Neural crest cell (in vitro differentiated cells): ENCODE measurements around the gene ANO9. TPM values are rescaled to one million over a fixed set of nuclear protein-coding genes. Genes with fewer than 3 reads are reported as not detected.

Source experiments
- DNase-seq: peaks from one replicate; pipeline ENCODE4 v3.0.0; 2021; ENCODE audit warnings: low read depth, mixed read lengths, low spot score
- H3K27ac Mint-ChIP-seq: one replicate; pipeline ENCODE4 v1.8.0; 2021; ENCODE audit warnings: mild to moderate bottlenecking, mixed read lengths; ENCODE audit not compliant: unreplicated experiment
- H3K27me3 Mint-ChIP-seq: 2 replicates; pipeline ENCODE4 v1.8.0; 2021; ENCODE audit warnings: low read depth, mild to moderate bottlenecking, mixed read lengths
- H3K36me3 Mint-ChIP-seq: 2 replicates; pipeline ENCODE4 v1.8.0; 2021; ENCODE audit warnings: low read depth, mild to moderate bottlenecking, mixed read lengths
- H3K4me1 Mint-ChIP-seq: 2 replicates; pipeline ENCODE4 v1.8.0; 2021; ENCODE audit warnings: mixed read lengths
- H3K4me3 Mint-ChIP-seq: one replicate; pipeline ENCODE4 v1.8.0; 2021; ENCODE audit warnings: mild to moderate bottlenecking, mixed read lengths
- H3K9me3 Mint-ChIP-seq: 2 replicates; pipeline ENCODE4 v1.8.0; 2021; ENCODE audit warnings: mixed read lengths
- total RNA-seq: library from RNA; stranded (reverse); gene quantifications from 2 replicates; pipeline ENCODE4 v1.2.1, GENCODE V29; 2021
- TF ChIP-seq, protein P1 (sequence below): fragments of 200-600 bp; sonication (generic); conservative IDR thresholded peaks from 2 replicates; pipeline ENCODE4 v1.5.0; 2021; ENCODE audit warnings: antibody characterized with exemption, mild to moderate bottlenecking

ANO9 gene
- total RNA-seq, 1 donor from 2014 or later: not detected

DNA sequence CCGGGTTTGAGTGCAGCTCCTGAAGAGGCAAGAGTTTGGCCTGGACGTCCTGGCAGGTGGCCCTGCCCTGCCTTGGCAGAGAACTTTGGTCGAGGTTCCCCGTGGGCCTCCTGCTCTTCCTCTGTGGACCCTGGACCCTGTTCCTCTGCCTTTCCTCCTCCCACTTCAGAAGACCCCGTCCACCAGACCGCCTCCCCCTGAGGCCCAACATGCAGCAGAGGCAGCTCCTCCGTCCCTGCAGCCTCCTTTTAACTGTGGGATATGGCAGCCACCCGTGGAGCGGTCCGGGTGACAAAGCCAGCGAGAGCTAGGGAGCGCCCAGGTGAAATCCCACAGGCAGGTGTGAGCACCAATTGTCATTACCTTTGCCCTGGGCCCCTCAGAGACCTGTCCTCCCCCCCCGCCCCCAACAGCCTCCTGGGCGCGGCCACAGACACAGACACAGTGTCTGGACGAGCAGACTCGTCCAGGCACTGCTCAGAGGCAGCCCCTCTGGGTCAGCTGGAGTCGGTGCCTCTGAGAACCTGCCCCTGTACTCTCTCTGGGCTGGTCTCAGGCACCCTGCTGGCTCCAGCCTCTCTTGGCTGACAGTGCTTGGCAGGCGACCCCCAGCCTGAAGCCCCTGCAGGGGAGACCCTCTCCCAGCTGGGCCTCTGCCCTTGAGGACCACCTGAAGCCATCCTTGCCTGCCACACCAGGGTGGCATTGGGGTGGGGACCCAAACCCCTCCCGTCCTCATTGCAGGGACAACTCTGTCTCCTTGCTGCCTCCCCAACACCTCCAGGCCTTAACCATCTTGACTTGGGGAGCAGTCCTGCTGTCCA, 4.2 kb upstream of the ANO9 start:
- Mint-ChIP-seq H3K4me1 (peaks cover 19% of the 10 kb centered on the region), H3K4me3 (no peak overlapping the region), H3K27me3 (peaks cover 2% of the 10 kb centered on the region), H3K36me3 (no peaks in the 10 kb centered on the region), H3K27ac (no peak overlapping the region), H3K9me3 (no peaks in the 10 kb centered on the region)
- TF ChIP-seq, protein P1, sequence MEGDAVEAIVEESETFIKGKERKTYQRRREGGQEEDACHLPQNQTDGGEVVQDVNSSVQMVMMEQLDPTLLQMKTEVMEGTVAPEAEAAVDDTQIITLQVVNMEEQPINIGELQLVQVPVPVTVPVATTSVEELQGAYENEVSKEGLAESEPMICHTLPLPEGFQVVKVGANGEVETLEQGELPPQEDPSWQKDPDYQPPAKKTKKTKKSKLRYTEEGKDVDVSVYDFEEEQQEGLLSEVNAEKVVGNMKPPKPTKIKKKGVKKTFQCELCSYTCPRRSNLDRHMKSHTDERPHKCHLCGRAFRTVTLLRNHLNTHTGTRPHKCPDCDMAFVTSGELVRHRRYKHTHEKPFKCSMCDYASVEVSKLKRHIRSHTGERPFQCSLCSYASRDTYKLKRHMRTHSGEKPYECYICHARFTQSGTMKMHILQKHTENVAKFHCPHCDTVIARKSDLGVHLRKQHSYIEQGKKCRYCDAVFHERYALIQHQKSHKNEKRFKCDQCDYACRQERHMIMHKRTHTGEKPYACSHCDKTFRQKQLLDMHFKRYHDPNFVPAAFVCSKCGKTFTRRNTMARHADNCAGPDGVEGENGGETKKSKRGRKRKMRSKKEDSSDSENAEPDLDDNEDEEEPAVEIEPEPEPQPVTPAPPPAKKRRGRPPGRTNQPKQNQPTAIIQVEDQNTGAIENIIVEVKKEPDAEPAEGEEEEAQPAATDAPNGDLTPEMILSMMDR: no peak
- no peak for DNase-seq

DNA sequence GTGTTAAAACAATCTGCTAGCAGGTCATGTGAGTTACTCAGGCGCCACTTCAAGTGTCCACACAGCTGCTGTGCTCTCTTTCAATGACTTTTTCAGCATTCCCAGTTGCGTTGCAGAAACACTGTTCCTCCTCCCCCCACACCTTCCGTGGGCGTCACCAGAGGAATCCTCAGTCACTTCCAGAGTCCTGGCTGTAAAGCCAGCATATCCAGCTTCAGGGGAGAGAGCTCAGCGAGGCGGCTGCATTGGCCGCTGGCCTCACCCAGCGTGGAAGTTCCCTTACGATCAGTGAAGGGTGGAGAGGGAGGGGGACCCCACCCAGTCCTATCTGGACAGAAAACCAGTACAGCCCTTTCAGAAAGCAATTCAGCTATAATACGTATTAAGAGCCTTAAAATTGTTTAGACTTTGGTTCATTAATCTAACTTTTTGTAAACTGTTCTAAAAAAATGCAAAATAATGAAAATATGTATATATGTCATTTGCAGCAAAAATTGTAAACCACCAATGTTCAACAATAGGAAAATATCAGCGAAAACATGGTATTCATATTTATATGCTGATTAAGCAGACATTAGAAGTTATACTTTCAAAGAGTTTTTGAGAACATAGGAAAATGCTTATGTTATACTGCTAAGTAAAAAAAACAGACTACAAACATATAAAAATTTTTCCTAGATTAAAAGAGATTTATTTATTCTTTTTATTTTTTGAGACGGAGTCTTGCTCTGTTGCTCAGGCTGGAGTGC, 2.8 kb upstream of the ANO9 start:
- TF ChIP-seq, protein P1: no peak
- Mint-ChIP-seq H3K27ac (no peak overlapping the region), H3K4me1 (peaks cover 12% of the 10 kb centered on the region), H3K27me3 (peaks cover 2% of the 10 kb centered on the region), H3K36me3 (no peaks in the 10 kb centered on the region), H3K9me3 (no peaks in the 10 kb centered on the region), H3K4me3 (no peak overlapping the region)
- DNase-seq: no peak

DNA sequence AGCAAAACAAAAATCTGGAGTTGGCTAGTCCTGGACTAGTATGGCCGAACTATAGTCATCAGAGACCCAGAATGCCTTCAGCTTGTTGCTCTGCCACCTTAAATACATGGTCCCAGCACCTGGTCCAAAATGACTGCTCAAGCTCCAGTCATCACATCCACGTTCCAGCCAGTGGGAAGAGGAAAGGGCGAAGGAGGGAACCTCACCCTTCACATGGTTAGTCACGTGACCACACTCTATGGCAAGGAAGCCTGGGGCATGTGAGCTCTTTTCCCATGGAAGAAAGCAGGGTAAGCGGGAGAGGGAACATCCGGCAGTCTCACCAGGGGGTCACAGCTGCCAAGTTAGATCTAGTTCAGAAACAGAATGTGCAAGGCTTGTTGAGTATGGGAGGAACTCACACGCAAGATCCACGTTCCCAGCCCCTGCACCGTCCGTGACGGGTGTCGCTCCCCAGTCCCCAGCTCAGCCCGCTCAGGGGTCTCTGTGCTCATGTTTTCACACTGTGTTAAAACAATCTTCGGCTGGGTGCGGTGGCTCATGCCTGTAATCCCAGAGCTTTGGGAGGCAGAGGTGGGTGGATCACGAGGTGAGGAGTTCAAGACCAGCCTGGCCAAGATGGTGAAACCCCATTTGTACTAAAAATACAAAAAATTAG, 1.9 kb upstream of the ANO9 start:
- Mint-ChIP-seq H3K27ac (no peak overlapping the region), H3K27me3 (peaks cover 2% of the 10 kb centered on the region), H3K36me3 (no peaks in the 10 kb centered on the region), H3K9me3 (no peaks in the 10 kb centered on the region), H3K4me3 (no peak overlapping the region), H3K4me1 (peaks cover 9% of the 10 kb centered on the region)
- DNase-seq: no peak
- TF ChIP-seq, protein P1: no peak

DNA sequence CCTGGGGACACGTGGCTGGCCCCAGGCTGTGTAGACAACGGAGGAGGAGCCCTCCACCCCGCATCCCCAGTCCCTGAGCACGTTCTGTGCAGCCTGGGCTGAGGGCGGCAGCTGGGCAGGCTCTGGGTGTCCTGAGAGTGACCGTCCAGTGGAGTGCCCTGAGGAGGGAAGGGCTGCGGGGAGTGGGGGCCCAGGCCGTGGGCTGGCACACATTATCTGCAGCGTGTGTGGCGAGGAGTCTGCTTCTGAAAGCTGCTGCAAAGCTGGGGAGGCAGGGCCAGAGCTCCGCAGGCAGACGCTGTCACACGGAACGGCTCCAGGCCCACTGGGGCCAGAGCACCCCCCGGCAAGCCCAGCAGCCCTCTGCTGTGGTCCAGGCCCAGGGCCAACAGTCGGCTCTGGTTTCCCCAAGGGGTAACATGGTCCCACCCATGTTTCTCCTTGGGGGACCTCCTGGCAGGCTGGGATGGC, 835 bp upstream of the ANO9 start:
- Mint-ChIP-seq H3K9me3 (no peaks in the 10 kb centered on the region), H3K27me3 (peaks cover 2% of the 10 kb centered on the region), H3K27ac (no peak overlapping the region), H3K36me3 (no peaks in the 10 kb centered on the region), H3K4me1 (peaks cover 7% of the 10 kb centered on the region), H3K4me3 (no peak overlapping the region)
- TF ChIP-seq, protein P1: no peak
- DNase-seq: no peak

DNA sequence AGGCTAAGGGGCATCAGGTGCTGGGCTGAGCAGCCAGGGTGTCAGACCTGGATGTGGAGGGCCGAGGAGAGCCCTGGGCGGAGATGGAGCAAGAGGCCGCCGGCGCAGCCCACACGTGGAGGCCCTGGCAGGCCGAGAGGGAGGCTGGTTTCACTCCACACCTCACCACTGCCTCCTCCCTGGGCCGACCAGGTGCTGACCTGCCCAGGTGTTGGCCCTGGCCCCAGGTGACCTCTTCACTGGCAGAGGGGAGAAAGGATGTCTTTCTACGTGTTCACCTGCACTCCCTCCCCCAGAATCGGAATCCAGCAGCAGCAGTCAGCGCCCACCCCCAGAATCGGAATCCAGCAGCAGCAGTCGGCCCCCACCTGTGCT, 781 bp downstream of the ANO9 start:
- DNase-seq: no peak
- Mint-ChIP-seq H3K27me3 (peaks cover 2% of the 10 kb centered on the region), H3K36me3 (no peaks in the 10 kb centered on the region), H3K4me1 (peaks cover 7% of the 10 kb centered on the region), H3K27ac (no peak overlapping the region), H3K9me3 (no peaks in the 10 kb centered on the region), H3K4me3 (no peak overlapping the region)
- TF ChIP-seq, protein P1: no peak
